Measurements from ENCODE around the gene AFF4.

AFF4 gene

GRCh38 chr5:132907161-132907560 is 56.3 kb downstream of the AFF4 start:
- no peak overlapping the region for H3K9ac ChIP-seq (ENCODE audit: low read depth, low read length)
- H3K36me3 ChIP-seq (ENCODE audit: insufficient read depth, low read length): peaks cover 54% of the 10 kb centered on the region
- H3K9me3 ChIP-seq (ENCODE audit: insufficient read depth, low read depth, low read length): no peaks in the 10 kb centered on the region
- H3K27me3 ChIP-seq (ENCODE audit: insufficient read depth, low read length): no peaks in the 10 kb centered on the region
- H3K4me1 ChIP-seq (ENCODE audit: insufficient read depth, low read length): peaks cover 5% of the 10 kb centered on the region; the same call in 1 of the 2 replicates
- H3K27ac ChIP-seq (ENCODE audit: low read depth, low read length): no peak overlapping the region
- no peak overlapping the region for H3K4me3 ChIP-seq (ENCODE audit: low read length)
- WGBS: 90% methylated on average over 2 of the region's 2 CpGs

GRCh38 chr5:132905938-132906337 is 57.5 kb downstream of the AFF4 start:
- WGBS: 100% methylated on average over 2 of the region's 2 CpGs
- Histone ChIP-seq H3K4me1 (ENCODE audit: insufficient read depth, low read length) (peaks cover 5% of the 10 kb centered on the region; the same call in 1 of the 2 replicates), H3K4me3 (ENCODE audit: low read length) (no peak overlapping the region), H3K9ac (ENCODE audit: low read depth, low read length) (no peak overlapping the region), H3K9me3 (ENCODE audit: insufficient read depth, low read depth, low read length) (no peaks in the 10 kb centered on the region), H3K27me3 (ENCODE audit: insufficient read depth, low read length) (no peaks in the 10 kb centered on the region), H3K36me3 (ENCODE audit: insufficient read depth, low read length) (peaks cover 53% of the 10 kb centered on the region), H3K27ac (ENCODE audit: low read depth, low read length) (no peak overlapping the region)

- Histone ChIP-seq H3K9me3 (ENCODE audit: insufficient read depth, low read depth, low read length) (no peaks in the 10 kb centered on the region), H3K27ac (ENCODE audit: low read depth, low read length) (no peak overlapping the region), H3K4me1 (ENCODE audit: insufficient read depth, low read length) (no peaks in the 10 kb centered on the region), H3K9ac (ENCODE audit: low read depth, low read length) (no peak overlapping the region), H3K36me3 (ENCODE audit: insufficient read depth, low read length) (peaks cover 69% of the 10 kb centered on the region), H3K27me3 (ENCODE audit: insufficient read depth, low read length) (no peaks in the 10 kb centered on the region), H3K4me3 (ENCODE audit: low read length) (no peak overlapping the region)
- 97% methylated on average over 3 of the region's 3 CpGs for WGBS
These were observed 61.7 kb downstream of the AFF4 start for GRCh38 chr5:132901730-132902129.

GRCh38 chr5:132901036-132901435 is 62.4 kb downstream of the AFF4 start:
- Histone ChIP-seq H3K27me3 (ENCODE audit: insufficient read depth, low read length) (no peaks in the 10 kb centered on the region), H3K27ac (ENCODE audit: low read depth, low read length) (no peak overlapping the region), H3K4me3 (ENCODE audit: low read length) (no peak overlapping the region), H3K36me3 (ENCODE audit: insufficient read depth, low read length) (peaks cover 76% of the 10 kb centered on the region), H3K9me3 (ENCODE audit: insufficient read depth, low read depth, low read length) (no peaks in the 10 kb centered on the region), H3K9ac (ENCODE audit: low read depth, low read length) (no peak overlapping the region), H3K4me1 (ENCODE audit: insufficient read depth, low read length) (no peaks in the 10 kb centered on the region)
- 98% methylated on average over 3 of the region's 4 CpGs for WGBS

GRCh38 chr5:132898094-132898493 is 65.3 kb downstream of the AFF4 start:
- Histone ChIP-seq H3K4me3 (ENCODE audit: low read length) (no peak overlapping the region), H3K27ac (ENCODE audit: low read depth, low read length) (no peak overlapping the region), H3K36me3 (ENCODE audit: insufficient read depth, low read length) (peaks cover 90% of the 10 kb centered on the region), H3K9ac (ENCODE audit: low read depth, low read length) (no peak overlapping the region), H3K9me3 (ENCODE audit: insufficient read depth, low read depth, low read length) (no peaks in the 10 kb centered on the region), H3K4me1 (ENCODE audit: insufficient read depth, low read length) (no peaks in the 10 kb centered on the region), H3K27me3 (ENCODE audit: insufficient read depth, low read length) (no peaks in the 10 kb centered on the region)
- WGBS: 87% methylated on average over 3 of the region's 3 CpGs

- Histone ChIP-seq H3K27me3 (ENCODE audit: insufficient read depth, low read length) (no peaks in the 10 kb centered on the region), H3K4me3 (ENCODE audit: low read length) (no peak overlapping the region), H3K27ac (ENCODE audit: low read depth, low read length) (no peak overlapping the region), H3K9ac (ENCODE audit: low read depth, low read length) (no peak overlapping the region), H3K4me1 (ENCODE audit: insufficient read depth, low read length) (no peaks in the 10 kb centered on the region), H3K36me3 (ENCODE audit: insufficient read depth, low read length) (peaks cover 93% of the 10 kb centered on the region), H3K9me3 (ENCODE audit: insufficient read depth, low read depth, low read length) (no peaks in the 10 kb centered on the region)
- 93% methylated on average over 7 of the region's 7 CpGs for WGBS
These were observed 66.7 kb downstream of the AFF4 start for GRCh38 chr5:132896685-132897084.

- Histone ChIP-seq H3K27me3 (ENCODE audit: insufficient read depth, low read length) (no peaks in the 10 kb centered on the region), H3K4me1 (ENCODE audit: insufficient read depth, low read length) (no peaks in the 10 kb centered on the region), H3K4me3 (ENCODE audit: low read length) (no peak overlapping the region), H3K36me3 (ENCODE audit: insufficient read depth, low read length) (peaks cover 93% of the 10 kb centered on the region), H3K27ac (ENCODE audit: low read depth, low read length) (no peak overlapping the region), H3K9me3 (ENCODE audit: insufficient read depth, low read depth, low read length) (no peaks in the 10 kb centered on the region), H3K9ac (ENCODE audit: low read depth, low read length) (no peak overlapping the region)
- WGBS: 97% methylated on average over 4 of the region's 4 CpGs
These were observed 67.6 kb downstream of the AFF4 start for GRCh38 chr5:132895719-132896305.

GRCh38 chr5:132890817-132891216 is 72.6 kb downstream of the AFF4 start:
- H3K9ac ChIP-seq (ENCODE audit: low read depth, low read length): no peak overlapping the region
- no peak overlapping the region for H3K27ac ChIP-seq (ENCODE audit: low read depth, low read length)
- no peaks in the 10 kb centered on the region for H3K4me1 ChIP-seq (ENCODE audit: insufficient read depth, low read length)
- peaks cover 99% of the 10 kb centered on the region for H3K36me3 ChIP-seq (ENCODE audit: insufficient read depth, low read length)
- no peaks in the 10 kb centered on the region for H3K27me3 ChIP-seq (ENCODE audit: insufficient read depth, low read length)
- H3K9me3 ChIP-seq (ENCODE audit: insufficient read depth, low read depth, low read length): no peaks in the 10 kb centered on the region
- 97% methylated on average over 4 of the region's 4 CpGs for WGBS
- no peak overlapping the region for H3K4me3 ChIP-seq (ENCODE audit: low read length)

- Histone ChIP-seq H3K4me1 (ENCODE audit: insufficient read depth, low read length) (no peaks in the 10 kb centered on the region), H3K36me3 (ENCODE audit: insufficient read depth, low read length) (peaks cover 98% of the 10 kb centered on the region), H3K27me3 (ENCODE audit: insufficient read depth, low read length) (no peaks in the 10 kb centered on the region), H3K4me3 (ENCODE audit: low read length) (no peak overlapping the region), H3K9ac (ENCODE audit: low read depth, low read length) (no peak overlapping the region), H3K27ac (ENCODE audit: low read depth, low read length) (no peak overlapping the region), H3K9me3 (ENCODE audit: insufficient read depth, low read depth, low read length) (no peaks in the 10 kb centered on the region)
These were observed 73.9 kb downstream of the AFF4 start for GRCh38 chr5:132889501-132889900.

- H3K36me3 ChIP-seq (ENCODE audit: insufficient read depth, low read length): peaks cover 100% of the 10 kb centered on the region
- 95% methylated on average over 1 of the region's 1 CpG for WGBS
- H3K27ac ChIP-seq (ENCODE audit: low read depth, low read length): no peak overlapping the region
- no peak overlapping the region for H3K9ac ChIP-seq (ENCODE audit: low read depth, low read length)
- no peaks in the 10 kb centered on the region for H3K9me3 ChIP-seq (ENCODE audit: insufficient read depth, low read depth, low read length)
- H3K27me3 ChIP-seq (ENCODE audit: insufficient read depth, low read length): no peaks in the 10 kb centered on the region
- no peak overlapping the region for H3K4me3 ChIP-seq (ENCODE audit: low read length)
- H3K4me1 ChIP-seq (ENCODE audit: insufficient read depth, low read length): no peaks in the 10 kb centered on the region
These were observed 76.2 kb downstream of the AFF4 start for GRCh38 chr5:132887283-132887682.

- peaks cover 100% of the 10 kb centered on the region for H3K36me3 ChIP-seq (ENCODE audit: insufficient read depth, low read length)
- no peaks in the 10 kb centered on the region for H3K27me3 ChIP-seq (ENCODE audit: insufficient read depth, low read length)
These were observed 77.2 kb downstream of the AFF4 start for GRCh38 chr5:132886064-132886823.

More at GRCh38 chr5:132886064-132886823, 77.2 kb downstream of the AFF4 start:
- no peak overlapping the region for H3K4me3 ChIP-seq (ENCODE audit: low read length)
- no peaks in the 10 kb centered on the region for H3K9me3 ChIP-seq (ENCODE audit: insufficient read depth, low read depth, low read length)
- 95% methylated on average over 11 of the region's 11 CpGs for WGBS
- H3K27ac ChIP-seq (ENCODE audit: low read depth, low read length): no peak overlapping the region
- no peaks in the 10 kb centered on the region for H3K4me1 ChIP-seq (ENCODE audit: insufficient read depth, low read length)
- H3K9ac ChIP-seq (ENCODE audit: low read depth, low read length): no peak overlapping the region
